Transverse colon (tissue), 4 donors: ENCODE results near the gene STXBP2. TPM values are rescaled to one million over a fixed set of nuclear protein-coding genes. Genes with fewer than 3 reads are reported as not detected.
"Not testable (repeated sequence)": the region's sequence is repeated elsewhere in the genome, so short reads cannot be mapped to it uniquely, and the experiment has no call there.

Experiments used
- DNase-seq: peaks from one replicate; pipeline ENCODE4 v3.0.0-alpha.2; 2019
- H3K27ac ChIP-seq, 4 donors: fragments of 200-600 bp; sonication (generic); 2 replicates each; pipeline ENCODE4 v1.5.1; 2016 to 2018; ENCODE audit warnings: inconsistent platforms in 4 of 4
- H3K27me3 ChIP-seq: fragments of 200-600 bp; sonication (generic); 2 replicates; pipeline ENCODE4 v1.5.1; 2017; ENCODE audit warnings: inconsistent platforms
- H3K36me3 ChIP-seq, 4 donors: fragments of 200-600 bp; sonication (generic); 2 replicates each; pipeline ENCODE4 v1.5.1; 2017 to 2019; ENCODE audit warnings: inconsistent platforms in 4 of 4
- H3K4me1 ChIP-seq, 4 donors: fragments of 200-600 bp; sonication (generic); 2 replicates each; pipeline ENCODE4 v1.5.1; 2017 to 2020; ENCODE audit warnings: inconsistent platforms in 4 of 4
- H3K4me3 ChIP-seq, 4 donors: fragments of 200-600 bp; sonication (generic); 1 replicate in 1 of 4; 2 replicates in 3 of 4; pipeline versions ENCODE4 v1.5.1 to v1.6.1; 2017 to 2019; ENCODE audit warnings: inconsistent platforms in 4 of 4
- H3K9me3 ChIP-seq, 2 donors: fragments of 200-600 bp; sonication (generic); 2 replicates each; pipeline ENCODE4 v1.5.1; 2017 to 2019; ENCODE audit warnings: inconsistent platforms in 2 of 2
- CTCF ChIP-seq, 5 experiments: fragments of 200-600 bp in 3 of 5; fragments of 450-650 bp in 2 of 5; sonication (generic) in 3 of 5; IDR thresholded peaks; 1 replicate in 2 of 5; 2 replicates in 3 of 5; pipeline ENCODE4 v1.5.1; 2016 to 2017; ENCODE audit warnings: antibody characterized with exemption in 5 of 5, inconsistent platforms in 3 of 5, mild to moderate bottlenecking in 2 of 5, moderate library complexity in 1 of 5
- EP300 ChIP-seq: sonication (generic); formaldehyde crosslinking; IDR thresholded peaks from one replicate; pipeline ENCODE4 v1.6.1; 2017; ENCODE audit warnings: antibody characterized with exemption, low read depth
- POLR2A ChIP-seq: fragments of 450-650 bp; IDR thresholded peaks from one replicate; pipeline ENCODE4 v1.6.1; 2016; ENCODE audit warnings: antibody characterized with exemption, mild to moderate bottlenecking, moderate library complexity
- POLR2AphosphoS5 ChIP-seq, 3 donors: sonication (generic); formaldehyde crosslinking; IDR thresholded peaks; one replicate each; pipeline ENCODE4 v1.6.1; 2016; ENCODE audit warnings: antibody characterized with exemption in 3 of 3
- WGBS, 2 donors: methylation state at CpG; one replicate each; pipeline ENCODE4 v1.1.5; 2018; ENCODE audit warnings: low coverage in 1 of 2; 5-methylcytosine and 5-hydroxymethylcytosine counted together
- in situ Hi-C, 4 donors: fragments of 200-750 bp; cut with MboI; loops; one replicate each; pipeline versions ENCODE4 v1.15.0 to v1.15.1; 2017; ENCODE audit warnings: low sequenced_read_pairs in 3 of 4, low pct_ligation_motif_present in 1 of 4, low pct_unique_long_range_greater_than_20kb in 1 of 4
- intact Hi-C: fragments of 100-400 bp; cut with DNase I; formaldehyde crosslinking; loops from one replicate; pipeline ENCODE4 v1.15.1; 2023; ENCODE audit warnings: low total_unique reads
- total RNA-seq, 4 donors: library from RNA; depleted of rRNA; stranded (reverse); fragments of >200 nt; gene quantifications; one replicate each; pipeline ENCODE4 v1.1.0, GENCODE V29; 2016

STXBP2 gene
- total RNA-seq, 4 donors from 2014 or later: 132 to 303 (median 205) TPM

- TF ChIP-seq POLR2A (no peak), EP300 (no peak), POLR2AphosphoS5 (IDR thresholded peaks at IDR 0.05) (no peak), CTCF (IDR thresholded peaks at IDR 0.05) (no peak)
- H3K4me1 ChIP-seq: peaks cover 0 to 5% (median 2%) of the 10 kb centered on the region in 4 donors
- no peak overlapping the region for H3K27ac ChIP-seq
- in situ Hi-C loops: no loop called here
- H3K9me3 ChIP-seq: no peaks in the 10 kb centered on the region
- no peaks in the 10 kb centered on the region for H3K36me3 ChIP-seq
- WGBS, 2 donors: 91 to 93% methylated on average over 5 to 23 of the region's 27 CpGs
- DNase-seq: no peak
- no peak overlapping the region for H3K4me3 ChIP-seq
- peaks cover 3% of the 10 kb centered on the region for H3K27me3 ChIP-seq
- intact Hi-C loops: no loop called here
Measured at GRCh38 chr19:7642295-7643030, 5.6 kb downstream of the STXBP2 start.

GRCh38 chr19:7643031-7643415 lies 6.1 kb downstream of the STXBP2 start:
- DNase-seq: no peak
- H3K36me3 ChIP-seq: no peaks in the 10 kb centered on the region
- no peak overlapping the region for H3K27ac ChIP-seq
- in situ Hi-C loops: no loop called here
- no peaks in the 10 kb centered on the region for H3K27me3 ChIP-seq
- no peaks in the 10 kb centered on the region for H3K9me3 ChIP-seq
- H3K4me1 ChIP-seq: peaks cover 0 to 2% (median under 1%) of the 10 kb centered on the region in 4 donors
- no peak for TF ChIP-seq EP300
- TF ChIP-seq POLR2A: no peak
- TF ChIP-seq POLR2AphosphoS5 (IDR thresholded peaks at IDR 0.05): no peak
- no peak for TF ChIP-seq CTCF (IDR thresholded peaks at IDR 0.05)
- 97% methylated on average over 8 of the region's 8 CpGs; no CpG with 5 or more reads in 1 of the 2 donors for WGBS, 2 donors
- intact Hi-C loops: no loop called here
- no peak overlapping the region for H3K4me3 ChIP-seq

- 31 to 59% methylated on average over 6 to 10 of the region's 10 CpGs for WGBS, 2 donors
- H3K4me1 ChIP-seq, H3K9me3 ChIP-seq, intact Hi-C loops, H3K36me3 ChIP-seq, in situ Hi-C loops, H3K27ac ChIP-seq, H3K27me3 ChIP-seq, H3K4me3 ChIP-seq: not testable (repeated sequence)
- DNase-seq: peak; percentile 37
Measured at GRCh38 chr19:7643629-7644549, 7.0 kb downstream of the STXBP2 start.

GRCh38 chr19:7644550-7644877 lies 7.6 kb downstream of the STXBP2 start:
- in situ Hi-C loops (no loop called here), intact Hi-C loops (no loop called here)
- Histone ChIP-seq H3K9me3 (no peaks in the 10 kb centered on the region), H3K27me3 (no peaks in the 10 kb centered on the region), H3K4me1 (no peaks in the 10 kb centered on the region), H3K4me3 (no peak overlapping the region), H3K36me3 (no peaks in the 10 kb centered on the region), H3K27ac (no peak overlapping the region)
- no peak for TF ChIP-seq POLR2AphosphoS5 (IDR thresholded peaks at IDR 0.05)
- TF ChIP-seq EP300: no peak
- no peak for TF ChIP-seq POLR2A
- no peak for TF ChIP-seq CTCF (IDR thresholded peaks at IDR 0.05)
- no peak for DNase-seq
- WGBS, 2 donors: 96% methylated on average over 19 of the region's 20 CpGs; no CpG with 5 or more reads in 1 of the 2 donors
